AML-193 (cell line): ENCODE data around the gene CDC34.
A peak's percentile ranks its signal among the peaks of the same experiment; 100 is the strongest.

Source experiments
- DNase-seq, 2 experiments: peaks; one replicate each; lab custom pipeline; 2025; lab: John Stamatoyannopoulos, UW

CDC34 gene, protein sequence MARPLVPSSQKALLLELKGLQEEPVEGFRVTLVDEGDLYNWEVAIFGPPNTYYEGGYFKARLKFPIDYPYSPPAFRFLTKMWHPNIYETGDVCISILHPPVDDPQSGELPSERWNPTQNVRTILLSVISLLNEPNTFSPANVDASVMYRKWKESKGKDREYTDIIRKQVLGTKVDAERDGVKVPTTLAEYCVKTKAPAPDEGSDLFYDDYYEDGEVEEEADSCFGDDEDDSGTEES

DNA sequence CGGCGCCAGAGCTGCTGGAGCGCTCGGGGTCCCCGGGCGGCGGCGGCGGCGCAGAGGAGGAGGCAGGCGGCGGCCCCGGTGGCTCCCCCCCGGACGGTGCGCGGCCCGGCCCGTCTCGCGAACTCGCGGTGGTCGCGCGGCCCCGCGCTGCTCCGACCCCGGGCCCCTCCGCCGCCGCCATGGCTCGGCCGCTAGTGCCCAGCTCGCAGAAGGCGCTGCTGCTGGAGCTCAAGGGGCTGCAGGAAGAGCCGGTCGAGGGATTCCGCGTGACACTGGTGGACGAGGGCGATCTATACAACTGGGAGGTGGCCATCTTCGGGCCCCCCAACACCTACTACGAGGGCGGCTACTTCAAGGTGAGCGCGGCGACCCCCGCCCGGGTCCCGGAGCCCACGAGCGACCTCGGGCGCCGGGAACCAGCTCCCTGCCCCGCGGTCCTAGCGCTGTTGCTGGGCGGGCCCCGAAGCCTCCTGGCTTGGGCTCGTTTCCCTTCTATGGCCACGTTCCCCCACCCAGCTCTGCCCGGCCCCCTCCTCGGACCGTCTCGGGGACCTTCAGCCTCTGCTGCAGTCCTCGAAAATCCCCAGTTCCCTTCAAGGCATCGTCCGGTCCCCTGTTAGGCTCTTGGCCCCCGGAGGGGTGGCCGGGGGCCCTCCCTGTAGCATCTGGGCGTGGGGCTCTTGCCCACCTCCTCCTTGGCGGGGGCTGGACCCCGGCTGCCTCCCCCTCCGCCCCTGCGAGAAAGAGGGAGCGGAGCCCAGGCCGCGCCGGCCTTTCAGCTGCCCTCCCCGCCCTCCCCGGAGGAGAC lies at the start of gene CDC34:
Gene CDC34 (plus strand): TSS at position 8 of the 808 bp plus-strand sequence. CDS start 172 bp downstream, at position 180.
- no peak for DNase-seq

DNA sequence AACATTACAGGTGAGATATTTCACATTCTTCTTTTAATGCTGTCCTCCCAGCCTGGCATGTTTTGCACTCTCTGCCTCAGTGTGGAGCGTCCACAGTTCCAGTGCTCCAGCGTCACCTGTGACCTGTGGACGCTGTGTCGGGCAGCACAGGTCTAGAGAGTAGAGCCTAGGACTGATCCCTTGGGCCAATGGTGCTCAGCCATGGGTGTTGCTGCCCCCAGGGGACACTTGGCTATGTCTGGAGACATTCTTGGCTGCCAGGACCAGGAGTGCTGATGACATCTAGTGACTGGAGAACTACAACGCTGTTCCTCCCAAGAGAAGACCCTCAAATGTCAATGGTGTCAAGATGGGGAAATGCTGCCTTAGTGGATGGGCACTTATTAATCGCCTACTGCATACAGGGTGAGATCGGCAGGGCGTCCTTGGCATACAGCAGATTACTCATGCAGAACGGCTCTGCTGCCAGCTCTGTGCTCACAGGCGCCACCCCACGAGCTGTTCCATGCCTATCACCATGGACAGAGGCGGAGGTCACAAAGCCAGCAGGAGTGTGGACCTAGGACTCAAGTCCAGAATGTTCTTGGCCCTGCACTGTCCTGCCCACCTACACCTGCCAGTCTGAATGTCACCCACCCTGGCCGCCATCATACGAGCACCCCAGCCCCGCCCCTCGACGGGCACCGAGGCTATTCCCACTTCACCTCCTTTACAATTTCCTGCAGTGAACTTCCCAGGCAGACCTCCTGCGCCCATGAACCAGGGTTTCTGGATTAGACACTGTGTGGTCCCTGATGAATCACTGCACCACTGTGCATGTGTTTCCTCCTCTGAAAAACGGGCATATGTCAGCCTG lies 49.1 kb upstream of the CDC34 start:
- no peak for DNase-seq

DNA sequence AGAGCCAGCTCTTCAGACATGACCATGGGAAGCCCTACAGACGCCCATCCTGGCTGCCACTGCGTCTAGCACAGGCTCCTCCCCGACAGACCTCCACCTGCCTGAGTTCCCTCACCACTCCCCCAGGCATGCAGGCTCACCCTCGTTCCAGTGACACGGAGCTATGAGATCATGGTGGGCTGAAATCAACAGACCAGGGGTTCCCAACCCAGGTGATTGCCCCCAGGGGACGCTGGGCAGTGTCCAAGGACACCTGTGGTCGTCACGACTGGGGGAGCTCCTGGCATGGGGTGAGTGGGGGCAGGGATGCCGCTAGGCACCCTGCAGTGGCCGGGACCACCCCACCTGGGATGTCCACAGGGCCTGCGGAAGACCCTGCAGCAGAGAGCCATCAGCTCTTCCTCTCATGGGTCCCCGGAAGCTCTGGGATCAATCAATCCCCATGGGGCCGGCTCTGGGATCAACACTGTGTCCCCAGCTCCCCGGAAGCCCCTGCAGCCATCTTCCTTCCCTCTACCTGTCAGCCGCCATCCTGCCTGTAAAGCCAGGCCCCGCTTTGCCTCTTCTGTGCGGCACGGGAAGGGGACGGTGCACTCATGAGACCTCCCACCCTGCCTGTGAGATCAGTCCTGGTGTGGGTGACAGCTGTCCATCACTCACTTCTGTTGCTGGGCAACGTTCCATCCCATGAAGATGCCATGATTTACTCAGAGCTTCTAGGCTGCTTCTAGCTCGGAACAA lies 48.1 kb upstream of the CDC34 start:
- no peak for DNase-seq

DNA sequence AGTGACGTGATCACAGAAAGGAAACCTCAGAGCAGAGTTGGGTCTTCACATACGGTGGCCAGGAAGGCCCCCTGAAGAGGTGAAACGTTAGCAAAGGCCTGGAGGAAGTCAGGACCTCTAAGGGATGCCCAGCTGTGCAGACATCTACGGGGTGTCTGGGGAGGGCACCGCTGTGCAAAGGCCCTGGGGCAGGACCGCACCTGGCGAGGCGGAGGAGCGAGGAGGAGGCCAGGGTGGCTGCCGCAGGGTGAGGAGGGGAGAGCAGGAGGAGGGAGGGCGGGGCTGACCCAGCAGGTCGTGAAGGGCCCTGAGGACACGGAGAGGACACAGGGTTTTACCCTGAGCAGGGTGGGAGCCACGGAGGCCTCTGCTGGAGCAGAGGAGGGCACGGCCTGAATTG lies 47.1 kb upstream of the CDC34 start:
- no peak for DNase-seq

DNA sequence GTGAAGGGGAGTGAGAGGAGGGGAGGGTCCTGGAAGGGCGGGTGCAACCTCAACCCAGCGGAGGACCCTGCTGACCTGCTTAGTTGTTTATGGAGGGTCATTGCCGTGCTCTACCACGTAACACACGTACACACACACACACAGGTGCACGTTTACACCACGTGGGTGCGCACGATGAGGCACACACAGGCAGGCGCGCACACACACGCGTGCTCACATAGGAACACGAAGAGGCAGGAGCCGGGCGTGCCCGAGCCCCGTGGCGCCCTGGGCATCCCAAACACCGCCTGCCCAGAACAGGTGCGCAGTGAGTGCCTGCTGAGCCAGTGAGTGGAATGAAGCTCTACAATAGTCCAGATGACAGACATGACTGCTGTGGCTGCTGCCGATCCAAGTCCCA lies 46.5 kb upstream of the CDC34 start:
- no peak for DNase-seq

DNA sequence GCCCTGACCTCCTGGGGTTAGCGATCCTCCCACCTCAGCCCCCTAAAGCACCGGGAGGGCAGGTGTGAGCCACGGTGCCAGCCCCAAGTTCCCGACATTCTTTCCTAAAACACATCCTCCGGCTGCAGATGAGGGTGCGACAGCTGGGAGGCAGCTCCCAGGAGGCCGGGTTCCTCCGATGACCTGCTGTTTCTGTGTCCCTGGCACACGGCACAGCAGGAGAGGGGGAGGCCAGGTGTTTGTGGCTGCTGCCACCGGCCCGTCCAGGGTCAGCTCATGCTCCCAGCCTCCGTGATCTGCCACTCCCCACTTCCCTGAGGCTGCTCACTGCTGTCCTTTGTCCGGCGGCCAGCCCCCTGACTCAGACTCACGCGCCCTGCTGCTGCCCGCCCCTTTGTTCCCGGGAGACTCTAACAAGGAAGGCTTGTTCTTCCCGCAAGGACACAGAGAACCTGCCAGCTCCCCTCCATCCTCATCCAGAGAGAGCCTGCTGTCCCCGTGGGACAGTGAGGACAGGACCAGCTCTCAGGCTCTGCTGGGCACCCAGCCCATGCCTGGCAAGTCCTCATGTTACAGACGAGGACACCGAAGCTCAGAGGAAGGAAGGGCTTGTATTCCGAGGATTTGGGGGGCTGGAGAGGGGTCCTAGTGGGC lies 45.9 kb upstream of the CDC34 start:
- no peak for DNase-seq

DNA sequence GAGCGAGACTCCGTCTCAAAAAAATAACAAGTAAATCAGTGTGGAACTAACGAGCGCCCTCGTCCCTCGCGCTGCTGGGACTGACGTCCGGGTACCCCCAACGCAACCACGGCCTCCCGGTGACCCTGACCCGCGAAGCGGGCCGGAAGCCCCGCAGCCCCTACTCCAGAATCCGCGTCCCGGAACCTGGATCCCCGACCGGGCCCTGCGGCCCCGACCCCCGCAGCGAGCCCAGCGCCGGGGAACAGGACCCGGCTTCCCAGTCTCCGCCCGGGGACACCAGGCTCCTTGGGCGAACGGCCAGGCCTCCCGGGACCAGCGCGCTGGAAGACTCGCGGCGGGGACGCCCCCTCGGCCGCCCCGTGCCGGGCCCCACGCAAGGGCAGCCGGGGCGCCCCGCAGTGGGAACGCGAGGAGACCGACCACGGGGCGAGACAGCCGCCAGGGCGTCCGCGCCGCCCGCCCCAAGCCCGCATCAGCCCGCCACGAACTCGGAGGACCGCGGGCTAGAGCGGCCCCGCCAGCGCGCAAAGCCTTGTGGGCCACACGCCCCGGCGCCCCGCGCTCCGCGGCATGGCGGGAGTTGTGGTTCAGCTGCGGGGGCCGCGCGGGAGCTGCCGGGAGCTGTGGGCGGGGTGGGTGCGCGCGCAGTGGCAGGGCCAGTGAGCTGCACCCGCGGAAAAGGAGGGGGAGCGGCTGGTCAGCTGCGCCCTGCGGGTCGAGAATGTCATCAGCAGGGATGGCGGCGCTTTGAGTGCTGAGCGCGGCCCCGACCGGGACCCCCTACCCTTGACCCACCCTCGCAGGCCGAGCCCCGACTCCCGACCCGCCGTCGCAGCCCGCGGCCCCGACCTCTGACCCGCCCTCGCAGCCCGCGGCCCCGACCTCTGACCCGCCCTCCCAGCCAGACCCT lies 42.8 kb upstream of the CDC34 start:
- peak; percentile 79 to 82 for DNase-seq

DNA sequence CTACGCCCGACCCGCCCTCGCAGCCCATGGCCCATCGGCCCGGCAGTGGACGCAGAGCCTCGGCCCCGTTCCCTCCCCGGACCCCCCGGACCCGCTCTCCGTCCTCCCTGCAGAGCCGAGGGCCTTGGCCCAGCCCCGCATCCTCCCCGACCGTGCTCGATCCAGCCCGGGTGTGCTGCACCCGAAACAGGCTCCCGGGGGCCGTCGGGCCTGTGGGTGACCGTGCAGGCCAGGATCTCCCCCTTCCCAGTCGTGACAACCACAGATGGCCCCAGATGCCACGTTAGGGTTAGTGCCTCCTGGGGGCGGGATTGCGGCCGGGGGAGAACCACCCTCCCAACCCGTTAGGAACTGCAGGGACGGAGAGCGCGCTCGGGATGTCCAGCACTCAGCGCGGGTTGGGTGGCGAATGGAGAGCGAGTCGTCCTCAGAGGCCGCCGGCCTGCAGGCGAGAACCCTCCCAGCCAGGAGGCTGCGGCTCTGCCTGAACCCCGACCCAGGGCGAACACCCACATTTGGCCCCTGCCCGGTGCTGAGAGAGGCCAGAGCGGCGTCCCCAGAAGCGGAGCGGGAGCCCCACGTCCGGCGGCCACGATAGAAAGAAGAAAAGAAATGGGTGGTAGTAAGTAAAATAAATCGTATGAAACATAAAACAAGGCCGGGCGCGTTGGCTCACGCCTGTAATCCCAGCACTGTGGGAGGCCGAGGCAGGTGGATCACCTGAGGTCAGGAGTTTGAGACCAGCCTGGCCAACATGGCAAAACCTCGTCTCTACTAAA lies 42.0 kb upstream of the CDC34 start:
- no peak for DNase-seq

DNA sequence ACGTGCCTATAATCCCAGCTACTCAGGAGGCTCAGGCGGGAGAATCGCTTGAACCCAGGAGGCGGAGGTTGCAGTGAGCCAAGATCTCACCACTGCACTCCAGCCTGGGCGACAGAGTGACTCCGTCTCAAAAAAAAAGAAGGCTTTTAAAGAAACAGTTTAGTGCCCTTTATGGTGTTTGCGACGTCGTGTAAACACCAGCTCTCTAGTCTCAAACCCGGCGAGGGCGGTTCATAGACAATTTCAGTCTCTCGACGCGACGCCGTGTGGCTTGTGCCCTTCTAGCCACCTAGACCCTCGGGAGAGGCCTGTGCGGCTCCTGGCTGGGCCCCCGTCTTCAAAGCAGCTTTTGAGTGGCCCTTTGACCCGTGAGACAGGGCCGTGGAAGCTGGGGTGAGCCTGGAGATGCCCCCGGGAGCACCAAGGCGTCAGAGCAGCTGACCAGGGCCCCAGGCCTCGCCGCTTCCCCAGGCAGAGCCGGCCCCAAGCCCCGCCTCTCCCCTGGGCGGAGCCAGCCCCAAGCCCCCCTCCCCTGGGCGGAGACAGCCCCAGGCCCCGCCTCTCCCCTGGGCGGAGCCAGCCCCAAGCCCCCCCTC lies 40.3 kb upstream of the CDC34 start:
- DNase-seq = no peak

DNA sequence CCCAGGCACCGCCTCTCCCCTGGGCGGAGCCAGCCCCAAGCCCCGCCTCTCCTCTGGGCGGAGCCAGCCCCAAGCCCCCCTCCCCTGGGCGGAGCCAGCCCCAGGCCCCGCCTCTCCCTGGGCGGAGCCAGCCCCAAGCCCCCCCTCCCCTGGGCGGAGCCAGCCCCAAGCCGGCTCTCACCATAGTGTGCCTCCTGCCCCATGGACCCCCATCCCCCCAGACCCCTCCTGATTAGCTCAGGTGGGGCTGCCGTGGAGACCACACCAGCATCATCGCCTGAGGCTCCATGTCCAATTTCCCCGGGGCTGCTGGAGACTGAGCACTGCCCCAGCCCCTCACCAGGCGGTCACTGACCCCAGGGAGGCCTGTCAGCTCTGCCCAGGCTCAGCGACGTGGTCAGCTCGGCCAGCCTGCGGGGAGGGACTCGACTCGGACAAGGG lies 39.4 kb upstream of the CDC34 start:
- DNase-seq = no peak

DNA sequence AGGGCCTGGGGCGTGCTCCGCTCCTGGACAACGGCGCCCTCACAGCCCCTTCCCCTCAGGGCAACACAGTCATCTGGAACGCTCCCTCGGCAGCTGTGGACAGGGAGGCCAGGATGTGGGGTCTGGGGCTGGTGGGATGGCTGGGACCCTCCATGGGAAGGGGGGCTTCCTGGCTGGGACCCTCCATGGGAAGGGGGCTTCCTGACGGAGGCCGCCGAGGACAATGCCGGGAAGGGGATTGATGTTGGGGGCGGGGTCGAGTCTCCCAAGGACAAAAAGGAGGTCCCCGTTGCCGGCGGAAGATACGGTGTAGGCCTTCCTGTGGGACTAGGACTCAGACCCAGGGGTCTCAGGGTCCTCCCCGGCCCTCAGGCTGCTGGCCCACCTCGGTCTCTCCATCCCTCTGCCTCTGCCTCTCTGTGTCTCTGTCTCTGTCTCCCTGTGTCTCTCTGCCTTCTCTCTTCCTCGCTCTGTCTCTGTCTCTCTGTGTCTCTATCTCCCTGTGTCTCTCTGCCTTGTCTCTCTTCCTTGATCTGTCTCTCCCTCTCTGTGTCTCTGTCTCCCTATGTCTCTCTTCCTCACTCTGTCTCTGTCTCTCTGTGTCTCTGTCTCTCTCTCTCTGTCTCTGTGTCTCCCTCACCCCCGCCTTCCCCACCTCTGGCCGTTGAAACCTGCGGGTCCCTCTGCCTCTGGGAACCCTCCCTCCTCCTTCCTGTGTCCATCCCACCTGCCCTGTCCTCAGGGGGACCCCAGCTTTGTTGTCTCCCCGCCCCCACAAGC lies 38.0 kb upstream of the CDC34 start:
- no peak for DNase-seq

DNA sequence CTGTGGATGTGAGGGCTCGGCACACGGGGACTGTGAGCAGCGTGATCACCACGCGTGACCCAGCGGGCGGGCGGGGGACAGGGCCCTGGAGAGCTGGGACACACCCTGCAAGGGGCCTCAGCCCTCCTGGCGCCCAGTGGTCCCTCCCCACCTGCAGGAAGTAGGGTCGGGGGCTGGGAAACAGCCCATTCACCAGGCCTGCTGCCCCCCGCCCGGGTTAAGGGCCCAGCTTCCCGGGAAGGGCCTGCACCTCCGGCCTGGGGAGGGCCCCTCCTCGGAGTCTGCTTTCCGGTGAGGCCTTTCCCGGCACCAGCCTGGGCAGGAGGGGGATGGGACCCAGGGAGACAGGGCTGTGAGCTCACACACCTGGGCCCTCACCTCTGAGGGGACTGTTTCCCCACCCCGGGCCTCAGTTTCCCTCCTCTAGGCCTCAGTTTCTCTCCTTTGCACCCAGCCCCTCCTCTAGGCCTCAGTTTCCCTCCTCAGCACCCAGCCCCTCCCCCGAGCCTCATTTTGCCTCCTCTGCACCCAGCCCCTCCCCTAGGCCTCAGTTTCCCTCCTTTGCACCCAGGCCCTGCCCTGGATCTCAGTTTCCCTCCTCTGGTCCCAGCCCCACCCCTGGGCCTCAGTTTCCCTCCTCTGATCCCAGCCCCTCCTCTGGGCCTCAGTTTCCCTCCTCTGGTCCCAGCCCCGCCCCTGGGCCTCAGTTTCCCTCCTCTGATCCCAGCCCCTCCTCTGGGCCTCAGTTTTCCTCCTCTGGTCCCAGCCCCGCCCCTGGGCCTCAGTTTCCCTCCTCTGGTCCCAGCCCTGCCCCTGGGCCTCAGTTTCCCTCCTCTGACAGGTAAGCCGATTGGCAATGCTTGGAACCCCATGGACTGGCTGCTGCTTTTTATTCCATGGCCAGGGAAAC lies 37.1 kb upstream of the CDC34 start:
- DNase-seq = no peak

DNA sequence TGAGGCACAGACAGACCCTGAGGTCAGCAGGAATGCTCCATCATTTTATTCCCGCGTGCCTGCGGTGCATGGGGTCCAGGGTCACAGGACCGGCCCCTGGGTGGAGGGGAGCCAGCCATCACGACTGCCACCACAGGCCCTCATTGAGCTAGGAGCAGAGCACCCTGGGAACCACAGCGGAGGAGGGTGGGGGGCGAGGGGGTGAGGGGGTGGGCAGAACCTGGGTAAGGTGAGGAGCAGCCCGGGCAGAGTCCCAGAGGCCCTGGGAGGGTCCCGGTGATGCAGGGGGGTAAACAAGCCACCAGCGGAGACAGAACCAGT lies 36.5 kb upstream of the CDC34 start:
- no peak for DNase-seq

DNA sequence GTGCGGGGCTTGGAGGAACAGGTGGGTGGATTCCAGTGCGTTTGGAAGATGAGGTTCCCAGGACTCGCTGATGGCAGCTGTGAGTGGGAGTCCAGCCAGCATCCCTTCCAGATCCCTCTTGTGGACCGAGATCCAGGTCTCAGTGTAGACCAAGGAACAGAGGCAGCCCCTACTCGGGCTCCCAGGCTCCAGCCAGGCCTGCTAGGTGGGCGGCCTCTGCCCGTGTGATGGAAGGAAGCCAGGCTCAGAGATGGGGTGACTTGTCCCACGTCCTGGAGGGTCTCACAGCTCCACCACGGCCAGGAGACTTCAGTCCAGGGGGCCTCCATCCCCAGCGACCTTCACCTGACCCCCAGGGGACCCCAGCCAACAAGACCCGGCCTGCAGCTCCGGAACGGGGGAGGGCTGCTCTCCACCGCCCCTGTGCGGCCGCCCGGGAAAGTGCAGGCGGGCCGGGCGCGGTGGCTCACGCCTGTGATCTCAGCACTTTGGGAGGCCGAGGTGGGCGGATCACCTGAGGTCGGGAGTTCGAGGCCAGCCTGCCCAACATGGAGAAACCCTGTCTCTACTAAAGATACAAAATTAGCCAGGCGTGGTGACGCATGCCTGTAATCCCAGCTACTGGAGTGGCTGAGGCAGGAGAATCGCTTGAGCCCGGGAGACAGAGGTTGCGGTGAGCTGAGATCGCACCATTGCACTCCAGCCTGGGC lies 36.0 kb upstream of the CDC34 start:
- no peak for DNase-seq

DNA sequence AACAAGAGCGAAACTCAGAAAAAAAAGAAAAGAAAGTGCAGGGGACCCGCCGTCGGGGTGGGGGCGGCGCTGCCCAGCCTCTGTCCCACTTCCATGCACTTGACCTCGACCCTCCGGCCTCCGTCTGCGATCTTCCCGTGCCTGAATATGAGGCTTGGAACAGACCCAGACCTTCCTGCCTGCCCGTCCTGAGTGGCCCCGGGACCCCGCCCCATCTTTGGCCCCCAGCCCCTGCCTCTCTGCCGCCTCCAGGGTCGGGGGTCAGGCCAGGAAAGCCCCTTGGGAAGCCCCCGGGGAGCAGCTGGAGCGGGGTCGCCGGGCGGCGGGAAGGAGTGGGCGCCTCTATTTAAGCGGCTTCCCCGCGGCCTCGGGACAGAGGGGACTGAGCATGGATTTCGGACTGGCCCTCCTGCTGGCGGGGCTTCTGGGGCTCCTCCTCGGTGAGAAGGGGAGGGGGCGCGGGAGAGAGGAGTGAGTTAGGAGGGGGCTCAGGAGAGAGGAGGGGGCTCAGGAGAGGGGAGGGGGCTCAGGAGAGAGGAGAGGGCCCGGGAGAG lies 35.4 kb upstream of the CDC34 start, which contains the start of gene MADCAM1:
Gene MADCAM1 (plus strand): TSS at position 375 of the 554 bp plus-strand sequence. CDS start 14 bp downstream, at position 389.
- DNase-seq = no peak

DNA sequence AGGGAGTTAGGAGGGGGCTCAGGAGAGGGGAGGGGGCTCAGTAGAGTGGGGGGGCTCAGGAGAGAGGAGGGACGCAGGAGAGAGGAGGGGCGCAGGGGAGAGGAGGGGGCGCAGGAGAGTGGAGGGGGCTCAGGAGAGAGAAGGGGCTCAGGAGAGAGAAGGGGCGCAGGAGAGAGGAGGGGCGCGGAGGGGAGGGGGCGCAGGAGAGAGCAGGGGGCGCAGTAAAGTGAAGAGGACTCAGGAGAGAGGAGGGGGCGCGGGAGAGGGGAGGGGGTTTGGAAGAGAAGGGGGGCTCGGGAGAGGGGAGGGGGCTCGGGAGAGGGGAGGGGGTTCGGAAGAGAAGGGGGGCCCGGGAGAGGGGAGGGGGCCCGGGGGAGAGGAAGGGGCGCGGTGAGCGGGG lies 34.6 kb upstream of the CDC34 start:
- no peak for DNase-seq
